ENCODE measurements around the gene TMEM245.

The TMEM245 gene

GRCh38 chr9:109011231-109011671 is 108.5 kb downstream of the TMEM245 start:
- TF ChIP-seq ZBTB8A (tag by site-specific recombination; IDR thresholded peaks at IDR 0.05) (no peak), RBAK (tag by site-specific recombination; IDR thresholded peaks at IDR 0.05) (no peak), ZNF776 (tag by site-specific recombination; IDR thresholded peaks at IDR 0.05; ENCODE audit: borderline replicate concordance) (no peak), ZNF777 (tag by site-specific recombination; IDR thresholded peaks at IDR 0.05; ENCODE audit: borderline replicate concordance) (no peak), ZNF169 (tag by site-specific recombination; IDR thresholded peaks at IDR 0.05) (no peak), ZFP41 (tag by site-specific recombination; IDR thresholded peaks at IDR 0.05; ENCODE audit: borderline replicate concordance) (no peak), FEZF1 (tag by site-specific recombination; IDR thresholded peaks at IDR 0.05) (no peak), ZNF639 (tag by site-specific recombination; IDR thresholded peaks at IDR 0.05) (no peak), ZNF239 (tag by site-specific recombination; IDR thresholded peaks at IDR 0.05) (no peak), ZBTB21 (tag by site-specific recombination; IDR thresholded peaks at IDR 0.05) (no peak), SP7 (tag by site-specific recombination; IDR thresholded peaks at IDR 0.05) (no peak), KLF1 (tag by site-specific recombination; IDR thresholded peaks at IDR 0.05) (no peak)
- TF ChIP-seq, protein P1, sequence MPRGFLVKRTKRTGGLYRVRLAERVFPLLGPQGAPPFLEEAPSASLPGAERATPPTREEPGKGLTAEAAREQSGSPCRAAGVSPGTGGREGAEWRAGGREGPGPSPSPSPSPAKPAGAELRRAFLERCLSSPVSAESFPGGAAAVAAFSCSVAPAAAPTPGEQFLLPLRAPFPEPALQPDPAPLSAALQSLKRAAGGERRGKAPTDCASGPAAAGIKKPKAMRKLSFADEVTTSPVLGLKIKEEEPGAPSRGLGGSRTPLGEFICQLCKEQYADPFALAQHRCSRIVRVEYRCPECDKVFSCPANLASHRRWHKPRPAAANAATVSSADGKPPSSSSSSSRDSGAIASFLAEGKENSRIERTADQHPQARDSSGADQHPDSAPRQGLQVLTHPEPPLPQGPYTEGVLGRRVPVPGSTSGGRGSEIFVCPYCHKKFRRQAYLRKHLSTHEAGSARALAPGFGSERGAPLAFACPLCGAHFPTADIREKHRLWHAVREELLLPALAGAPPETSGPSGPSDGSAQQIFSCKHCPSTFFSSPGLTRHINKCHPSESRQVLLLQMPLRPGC (tag by site-specific recombination; IDR thresholded peaks at IDR 0.05) = no peak
- Histone ChIP-seq H3K36me3 (ENCODE audit: control insufficient read depth in 2 of 2, insufficient read depth in 1 of 2, low read length in 2 of 2) (no peaks in the 10 kb centered on the region; a peak in 1 of 3 replicates), H3K9me3 (ENCODE audit: control insufficient read depth, insufficient read depth, low read depth, low read length) (no peaks in the 10 kb centered on the region), H3K4me1 (ENCODE audit: control insufficient read depth, insufficient read depth, low read length) (peaks cover 6% of the 10 kb centered on the region; the same call in 1 of the 2 replicates), H3K27ac (ENCODE audit: extremely low read depth, low read depth, low read length) (no peak overlapping the region), H3K4me3 (ENCODE audit: low read depth, low read length) (no peak overlapping the region)
- ChIA-PET CTCF (interaction anchor here (0.6 to 1.3 kb wide), 5 partner anchors 54 to 242 kb away, joined by 3 read pairs; no protein-coding TSS in a partner anchor), POLR2A (interaction anchor here (0.6 to 2.8 kb wide), 2 partner anchors 108 to 128 kb away, joined by 4 to 13 read pairs; partner anchors contain the start of gene TMEM245)

DNA sequence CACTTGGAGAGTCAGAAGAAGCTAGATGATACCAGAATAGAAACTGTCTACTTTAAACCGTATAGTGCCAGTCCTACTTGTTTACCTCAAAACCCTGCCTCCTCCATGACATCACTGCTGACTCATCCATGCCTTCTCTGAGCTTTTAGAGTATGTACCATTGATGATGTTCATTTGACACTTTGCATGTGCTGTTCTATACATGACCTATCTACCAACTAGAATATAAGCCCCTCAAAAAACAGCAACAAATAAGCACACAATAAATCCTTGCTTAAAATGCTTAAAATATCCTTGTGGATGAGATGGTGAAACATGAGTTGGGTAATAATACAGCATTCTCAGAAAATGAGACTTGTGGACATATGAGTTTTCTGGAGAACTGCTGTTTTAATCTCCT is 109.0 kb downstream of the TMEM245 start:
- Histone ChIP-seq H3K27ac (ENCODE audit: extremely low read depth, low read depth, low read length) (no peak overlapping the region), H3K4me1 (ENCODE audit: control insufficient read depth, insufficient read depth, low read length) (peaks cover 6% of the 10 kb centered on the region; the same call in 1 of the 2 replicates), H3K36me3 (ENCODE audit: control insufficient read depth in 2 of 2, insufficient read depth in 1 of 2, low read length in 2 of 2) (no peaks in the 10 kb centered on the region; a peak in 1 of 3 replicates), H3K4me3 (ENCODE audit: low read depth, low read length) (no peak overlapping the region), H3K9me3 (ENCODE audit: control insufficient read depth, insufficient read depth, low read depth, low read length) (no peaks in the 10 kb centered on the region)
- ChIA-PET POLR2A (interaction anchor here (2.8 kb wide), 1 partner anchor 108 kb away, joined by 13 read pairs; the partner anchor contains the start of gene TMEM245), CTCF (interaction anchor here (0.6 to 1.3 kb wide), 6 partner anchors 54 to 241 kb away, joined by 3 read pairs; no protein-coding TSS in a partner anchor)
- no peak for TF ChIP-seq ZNF404 (tag by site-specific recombination; IDR thresholded peaks at IDR 0.05)
- 0 out of 2 replicates have a peak, but pooled peaks have one; percentile 26 for TF ChIP-seq PRDM10 (tag by site-specific recombination; IDR thresholded peaks at IDR 0.05)
- no peak for TF ChIP-seq SCRT2 (tag by site-specific recombination; IDR thresholded peaks at IDR 0.05)
- no peak for TF ChIP-seq ZNF37A (tag by site-specific recombination; IDR thresholded peaks at IDR 0.05)
- TF ChIP-seq ZNF629 (tag by site-specific recombination; IDR thresholded peaks at IDR 0.05) = peak; percentile 96
- TF ChIP-seq TCF7L2 (IDR thresholded peaks at IDR 0.05; ENCODE audit: borderline replicate concordance, low read depth, low read length) = no peak
- no peak; the same call in 1 of the 2 replicates for TF ChIP-seq ZNF184 (tag by site-specific recombination; IDR thresholded peaks at IDR 0.05)
- TF ChIP-seq TRIM28 (IDR thresholded peaks at IDR 0.05; ENCODE audit: borderline replicate concordance, low read length) = peak; percentile 48; the same call in 1 of the 2 replicates
- TF ChIP-seq PRDM4 (tag by site-specific recombination; IDR thresholded peaks at IDR 0.05) = 0 out of 2 replicates have a peak, but pooled peaks have one; percentile 16
- TF ChIP-seq FEZF1 (tag by site-specific recombination; IDR thresholded peaks at IDR 0.05) = peak; percentile 52
- no peak for TF ChIP-seq ZNF585B (tag by site-specific recombination; IDR thresholded peaks at IDR 0.05)
- peak; percentile 95 for TF ChIP-seq ZBTB21 (tag by site-specific recombination; IDR thresholded peaks at IDR 0.05)
- TF ChIP-seq, protein P2, sequence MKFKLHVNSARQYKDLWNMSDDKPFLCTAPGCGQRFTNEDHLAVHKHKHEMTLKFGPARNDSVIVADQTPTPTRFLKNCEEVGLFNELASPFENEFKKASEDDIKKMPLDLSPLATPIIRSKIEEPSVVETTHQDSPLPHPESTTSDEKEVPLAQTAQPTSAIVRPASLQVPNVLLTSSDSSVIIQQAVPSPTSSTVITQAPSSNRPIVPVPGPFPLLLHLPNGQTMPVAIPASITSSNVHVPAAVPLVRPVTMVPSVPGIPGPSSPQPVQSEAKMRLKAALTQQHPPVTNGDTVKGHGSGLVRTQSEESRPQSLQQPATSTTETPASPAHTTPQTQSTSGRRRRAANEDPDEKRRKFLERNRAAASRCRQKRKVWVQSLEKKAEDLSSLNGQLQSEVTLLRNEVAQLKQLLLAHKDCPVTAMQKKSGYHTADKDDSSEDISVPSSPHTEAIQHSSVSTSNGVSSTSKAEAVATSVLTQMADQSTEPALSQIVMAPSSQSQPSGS (tag by site-specific recombination; IDR thresholded peaks at IDR 0.05; ENCODE audit: low read depth) = peak; percentile 45; the same call in 1 of the 2 replicates
